Activated T-helper 1 cell treated with anti-CD3 and anti-CD28 coated beads, Interleukin-12 subunit alpha, Interleukin-12 subunit beta, Interleukin-2, Interleukin-4 antibody, amounts not matched to agents 30 ng/mL and 10 ng/mL and 1 ng/mL, durations not matched to agents 14 hours and 24 hours and 36 hours (primary cell): Measurements from ENCODE around the gene TTBK2. TPM values are rescaled to one million over a fixed set of nuclear protein-coding genes. Genes with fewer than 3 reads are reported as not detected.
"Not testable (repeated sequence)": the region's sequence is repeated elsewhere in the genome, so short reads cannot be mapped to it uniquely, and the experiment has no call there.

Experiments
- DNase-seq: peaks from one replicate; pipeline ENCODE4 v3.0.0; 2021; ENCODE audit warnings: low spot score
- H3K27ac Mint-ChIP-seq: one replicate; pipeline ENCODE4 v1.8.0; 2021; ENCODE audit warnings: mild to moderate bottlenecking, mixed read lengths
- H3K27me3 Mint-ChIP-seq: one replicate; pipeline ENCODE4 v1.8.0; 2022; ENCODE audit warnings: mild to moderate bottlenecking, moderate library complexity, mixed read lengths; ENCODE audit not compliant: insufficient read depth
- H3K36me3 Mint-ChIP-seq: one replicate; pipeline ENCODE4 v1.8.0; 2021; ENCODE audit warnings: low read depth, mixed read lengths
- H3K4me1 Mint-ChIP-seq: one replicate; pipeline ENCODE4 v1.8.0; 2021; ENCODE audit warnings: low read depth, mixed read lengths
- H3K4me3 Mint-ChIP-seq: one replicate; pipeline ENCODE4 v1.8.0; 2021; ENCODE audit warnings: mild to moderate bottlenecking, moderate library complexity, mixed read lengths
- H3K9me3 Mint-ChIP-seq: one replicate; pipeline ENCODE4 v1.8.0; 2021; ENCODE audit warnings: mixed read lengths
- intact Hi-C: fragments of 100-400 bp; cut with micrococcal nuclease; formaldehyde crosslinking; loops from one replicate; pipeline ENCODE4 v1.15.1; 2024
- total RNA-seq: library from RNA; stranded (reverse); gene quantifications from 2 replicates; pipeline ENCODE4 v1.2.3, GENCODE V29; 2022

TTBK2 gene
- total RNA-seq, 1 donor from 2014 or later, result 11.4 TPM

DNA sequence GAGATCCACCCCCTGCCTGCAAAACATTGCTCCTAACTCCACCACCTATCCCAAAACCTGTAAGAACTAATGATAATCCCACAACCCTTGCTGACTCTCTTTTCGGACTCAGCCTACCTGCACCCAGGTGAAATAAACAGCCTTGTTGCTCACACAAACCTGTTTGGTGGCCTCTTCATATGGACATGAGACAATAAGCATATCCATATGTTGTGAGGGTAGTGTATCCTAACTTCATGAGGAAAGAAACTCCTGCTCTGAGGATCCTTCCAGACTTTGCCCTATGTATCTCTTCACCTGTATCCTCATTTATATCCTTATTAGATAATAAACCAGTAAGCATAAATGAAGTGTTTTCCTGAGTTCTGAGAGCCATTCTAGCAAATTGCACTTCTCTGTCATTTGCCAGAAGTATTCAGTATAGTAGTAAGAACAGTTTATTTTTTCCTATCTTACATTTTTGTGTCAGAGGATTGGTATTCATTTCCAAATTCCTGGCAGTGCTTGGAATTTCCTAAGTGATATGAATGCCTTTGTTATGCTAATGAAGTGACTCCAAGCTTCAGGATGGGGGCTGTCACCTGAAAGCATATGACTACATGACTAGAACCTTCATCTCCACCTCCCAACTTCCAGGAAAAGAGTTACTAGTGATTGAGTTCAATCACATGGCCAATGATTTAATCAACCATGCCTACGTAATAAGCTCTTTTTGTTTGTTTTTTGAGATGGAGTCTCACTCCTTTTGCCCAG is 30.2 kb downstream of the TTBK2 start:
- intact Hi-C loops, result loop anchor here (1.0 kb wide), 1 partner anchor 37 kb away; no protein-coding TSS in a partner anchor
- Mint-ChIP-seq H3K27ac (no peak overlapping the region), H3K4me1 (no peaks in the 10 kb centered on the region), H3K27me3 (no peaks in the 10 kb centered on the region), H3K36me3 (peaks cover 4% of the 10 kb centered on the region), H3K9me3 (peaks cover 5% of the 10 kb centered on the region), H3K4me3 (no peak overlapping the region)
- DNase-seq, result no peak

DNA sequence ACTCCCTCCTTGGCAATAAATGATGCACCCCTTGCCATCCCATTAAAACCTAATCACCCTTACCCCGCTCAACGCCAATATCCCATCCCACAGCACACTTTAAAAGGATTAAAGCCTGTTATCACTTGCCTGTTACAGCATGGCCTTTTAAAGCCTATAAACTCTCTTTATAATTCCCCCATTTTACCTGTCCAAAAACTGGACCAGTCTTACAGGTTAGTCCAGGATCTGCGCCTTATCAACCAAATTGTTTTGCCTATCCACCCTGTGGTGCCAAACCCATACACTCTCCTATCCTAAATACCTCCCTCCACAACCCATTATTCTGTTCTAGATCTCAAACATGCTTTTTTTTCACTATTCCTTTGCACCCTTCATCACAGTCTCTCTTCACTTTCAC is 33.2 kb downstream of the TTBK2 start:
- H3K4me1 Mint-ChIP-seq, H3K27me3 Mint-ChIP-seq, DNase-seq, intact Hi-C loops, H3K9me3 Mint-ChIP-seq, H3K36me3 Mint-ChIP-seq, H3K27ac Mint-ChIP-seq, H3K4me3 Mint-ChIP-seq: not testable (repeated sequence)

DNA sequence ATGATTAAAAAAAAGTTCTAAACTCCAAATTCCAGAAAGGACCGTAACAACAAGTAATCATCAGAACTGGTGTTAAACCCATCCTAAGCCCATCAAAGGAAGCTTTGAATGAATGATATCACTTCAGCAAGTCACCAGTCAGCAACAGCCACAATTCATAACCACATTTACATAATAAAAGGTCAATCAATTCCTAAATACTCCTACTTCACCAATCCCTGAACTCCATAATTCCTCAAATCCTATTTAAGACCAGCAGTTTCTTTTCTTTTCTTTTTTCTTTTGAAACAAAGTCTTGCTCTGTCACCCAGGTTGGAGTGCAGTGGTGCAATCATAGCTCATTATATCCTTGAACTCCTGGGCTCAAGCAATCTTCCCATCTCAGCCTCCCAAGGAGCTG is 40.5 kb downstream of the TTBK2 start:
- Mint-ChIP-seq H3K27ac (no peak overlapping the region), H3K27me3 (no peaks in the 10 kb centered on the region), H3K36me3 (no peaks in the 10 kb centered on the region), H3K4me1 (no peaks in the 10 kb centered on the region), H3K9me3 (no peaks in the 10 kb centered on the region), H3K4me3 (no peak overlapping the region)
- intact Hi-C loops, result no loop called here
- no peak for DNase-seq

DNA sequence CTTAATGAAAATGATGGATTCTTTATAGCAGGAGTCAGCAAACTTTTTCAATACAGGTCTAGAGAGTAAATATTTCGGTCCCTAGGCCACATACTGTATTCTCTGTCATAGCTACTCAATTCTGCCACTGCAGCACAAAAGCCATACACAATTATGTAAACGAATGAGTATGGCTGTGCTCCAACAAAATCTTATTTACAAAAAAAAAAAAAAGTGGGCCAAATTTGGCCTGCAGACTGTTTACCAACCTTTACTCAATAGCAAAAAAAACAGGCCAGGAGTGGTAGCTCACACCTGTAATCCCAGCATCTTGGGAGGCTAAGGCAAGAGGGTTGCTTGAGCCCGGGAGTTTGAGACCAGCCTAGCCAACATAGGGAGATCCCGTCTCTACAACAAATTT is 41.1 kb downstream of the TTBK2 start:
- Mint-ChIP-seq H3K9me3 (no peaks in the 10 kb centered on the region), H3K4me1 (no peaks in the 10 kb centered on the region), H3K4me3 (no peak overlapping the region), H3K36me3 (no peaks in the 10 kb centered on the region), H3K27ac (no peak overlapping the region), H3K27me3 (no peaks in the 10 kb centered on the region)
- DNase-seq, result no peak
- intact Hi-C loops, result no loop called here

DNA sequence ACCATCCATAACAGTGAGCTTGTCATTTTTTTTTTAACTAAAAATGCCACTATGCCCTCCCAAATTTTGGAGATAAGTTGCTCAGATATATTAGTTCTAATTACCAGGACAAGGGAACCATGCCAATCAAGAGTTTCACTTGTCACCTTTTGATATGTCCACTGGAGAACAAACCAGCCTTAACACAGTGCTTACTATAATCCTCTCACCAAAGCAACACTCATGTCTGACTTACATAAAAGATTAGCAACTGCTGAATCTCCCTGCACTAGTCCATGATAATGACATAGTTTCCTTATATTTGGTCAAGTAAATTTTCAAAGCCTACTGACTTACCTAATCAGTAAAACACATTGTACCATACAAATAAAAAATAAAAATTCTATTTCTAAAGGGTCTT is 44.4 kb downstream of the TTBK2 start:
- Mint-ChIP-seq H3K27ac (no peak overlapping the region), H3K27me3 (no peaks in the 10 kb centered on the region), H3K4me1 (no peaks in the 10 kb centered on the region), H3K4me3 (no peak overlapping the region), H3K9me3 (no peaks in the 10 kb centered on the region), H3K36me3 (no peaks in the 10 kb centered on the region)
- DNase-seq, result no peak
- intact Hi-C loops, result no loop called here

DNA sequence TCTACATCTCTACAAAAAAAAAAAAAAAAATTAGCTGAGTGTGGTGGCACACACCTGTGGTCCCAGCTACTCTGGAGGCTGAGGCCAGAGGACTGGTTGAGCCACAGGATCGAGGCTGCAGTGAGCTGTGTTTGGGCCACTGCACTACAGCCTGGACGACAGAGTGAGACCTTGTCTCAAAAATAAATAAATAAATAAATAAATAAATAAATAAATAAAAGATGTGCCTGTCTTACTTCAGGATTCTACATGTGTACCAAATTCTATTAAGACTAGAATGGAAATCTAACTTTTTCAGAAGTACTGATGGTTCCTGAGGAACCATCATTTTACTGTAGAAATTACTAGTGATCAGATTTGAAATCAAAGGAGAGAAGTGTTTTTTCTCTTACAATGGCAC is 51.9 kb downstream of the TTBK2 start:
- no peak overlapping the region for H3K27ac Mint-ChIP-seq
- no peaks in the 10 kb centered on the region for H3K4me1 Mint-ChIP-seq
- peaks cover 3% of the 10 kb centered on the region for H3K36me3 Mint-ChIP-seq
- H3K9me3 Mint-ChIP-seq, result no peaks in the 10 kb centered on the region
- intact Hi-C loops, result no loop called here
- H3K4me3 Mint-ChIP-seq, result no peak overlapping the region
- DNase-seq, result no peak
- H3K27me3 Mint-ChIP-seq, result no peaks in the 10 kb centered on the region

DNA sequence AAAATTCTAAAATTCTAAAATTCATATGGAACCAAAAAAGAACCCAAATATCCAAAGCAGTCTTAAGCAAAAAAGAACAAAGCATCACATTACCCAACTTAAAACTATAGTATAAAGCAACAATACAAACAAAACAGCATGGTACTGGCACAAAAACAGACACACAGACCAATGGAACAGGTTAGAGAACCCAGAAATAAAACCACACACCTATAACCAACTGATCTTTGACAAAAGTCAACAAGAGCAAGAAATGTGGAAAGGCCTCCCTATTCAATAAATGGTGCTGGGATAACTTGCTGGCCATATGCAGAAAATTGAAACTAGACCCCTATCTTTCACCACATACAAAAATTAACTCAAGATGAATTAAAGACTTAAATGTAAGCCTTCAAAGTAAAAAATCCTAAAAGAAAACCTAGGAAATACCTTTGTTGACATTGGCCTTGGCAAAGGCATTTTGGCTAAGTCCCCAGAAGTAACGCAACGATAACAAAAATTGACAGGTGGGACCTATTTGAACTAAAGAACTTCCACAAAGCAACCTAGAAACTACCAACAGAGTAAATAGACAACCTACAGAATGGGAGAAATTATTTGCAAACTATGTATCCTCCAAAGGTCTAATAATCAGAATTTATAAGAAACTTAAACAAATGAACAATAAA is 56.9 kb downstream of the TTBK2 start:
- Mint-ChIP-seq H3K27me3 (no peaks in the 10 kb centered on the region), H3K27ac (no peak overlapping the region), H3K4me3 (no peak overlapping the region), H3K4me1 (no peaks in the 10 kb centered on the region), H3K36me3 (peaks cover 18% of the 10 kb centered on the region), H3K9me3 (no peaks in the 10 kb centered on the region)
- intact Hi-C loops, result no loop called here
- DNase-seq, result no peak

DNA sequence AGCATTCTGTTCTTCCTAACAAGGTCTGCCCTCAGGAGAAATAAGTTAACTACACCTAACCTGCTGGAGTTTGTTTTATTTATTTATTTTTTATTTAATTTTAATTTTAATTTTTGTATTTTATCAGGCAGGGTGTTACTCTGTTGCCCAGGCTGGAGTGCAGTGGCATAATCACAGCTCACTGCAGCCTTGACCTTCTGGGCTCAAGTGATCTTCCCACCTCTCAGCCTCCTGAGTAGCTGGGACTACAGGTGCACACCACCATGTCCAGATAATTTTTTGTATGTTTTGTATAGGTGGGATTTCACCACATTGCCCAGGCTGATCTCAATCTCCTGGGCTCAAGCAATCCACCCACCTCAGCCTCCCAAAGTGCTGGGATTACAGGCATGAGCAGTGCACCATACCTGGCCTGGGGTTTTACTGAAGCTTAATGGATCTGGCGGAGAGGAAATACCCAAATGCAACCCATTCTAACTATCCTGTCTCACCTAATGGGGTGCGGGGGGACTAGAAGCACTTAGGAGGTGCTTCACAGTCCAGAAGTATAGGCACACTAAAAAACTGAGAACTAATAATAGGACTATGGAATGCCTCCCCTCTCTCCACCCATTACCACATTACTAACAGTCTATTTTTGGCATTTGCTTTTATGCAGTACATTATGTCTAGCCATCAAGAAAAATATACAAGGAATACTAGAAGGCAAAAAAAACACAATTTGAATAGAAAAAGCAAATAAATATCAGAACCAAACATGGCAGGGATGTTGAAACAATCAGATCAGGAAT is 61.4 kb downstream of the TTBK2 start:
- Mint-ChIP-seq H3K36me3 (peaks cover 20% of the 10 kb centered on the region), H3K4me1 (no peaks in the 10 kb centered on the region), H3K4me3 (no peak overlapping the region), H3K27ac (no peak overlapping the region), H3K27me3 (no peaks in the 10 kb centered on the region), H3K9me3 (no peaks in the 10 kb centered on the region)
- DNase-seq, result no peak
- intact Hi-C loops, result no loop called here

DNA sequence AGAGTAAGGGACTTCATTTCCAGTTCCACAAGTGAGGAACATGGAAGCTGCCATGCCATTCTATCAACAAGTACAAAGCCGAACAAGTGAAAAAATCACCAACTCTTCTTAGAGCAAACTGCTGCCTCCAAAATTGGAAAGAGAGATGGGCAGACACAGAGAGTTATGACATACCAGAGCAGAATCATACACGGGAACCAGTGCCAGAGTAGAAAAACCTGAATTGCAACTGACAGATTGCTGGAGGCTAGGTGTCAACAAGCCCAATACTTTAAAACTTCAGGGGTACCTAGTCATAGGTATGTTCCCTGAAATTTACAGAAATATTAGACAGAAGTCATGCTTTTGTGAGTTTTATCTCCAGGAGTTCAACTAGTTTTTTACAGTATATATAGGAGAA is 62.0 kb downstream of the TTBK2 start:
- no peaks in the 10 kb centered on the region for H3K27me3 Mint-ChIP-seq
- H3K27ac Mint-ChIP-seq, result no peak overlapping the region
- H3K4me1 Mint-ChIP-seq, result no peaks in the 10 kb centered on the region
- no peaks in the 10 kb centered on the region for H3K9me3 Mint-ChIP-seq
- intact Hi-C loops, result no loop called here
- no peak overlapping the region for H3K4me3 Mint-ChIP-seq
- peaks cover 20% of the 10 kb centered on the region for H3K36me3 Mint-ChIP-seq
- DNase-seq, result no peak

DNA sequence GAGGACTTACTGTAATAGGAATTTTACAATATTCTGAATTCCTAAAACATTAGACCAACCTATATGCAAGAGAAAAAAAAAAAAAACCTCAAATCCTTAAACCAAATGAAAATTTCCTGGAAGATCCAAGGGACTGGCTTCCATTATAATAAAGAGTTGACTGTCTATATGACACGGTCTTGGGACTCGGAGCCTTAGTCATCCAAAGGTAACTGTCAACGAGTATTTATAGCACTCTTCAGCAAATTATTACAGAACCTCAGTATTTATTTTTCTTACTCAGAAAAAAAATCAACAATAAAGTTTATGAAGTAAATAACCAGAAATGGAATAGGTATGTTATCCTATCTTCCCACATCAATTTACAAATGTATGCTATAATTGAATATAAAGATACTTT is 66.0 kb downstream of the TTBK2 start:
- no peaks in the 10 kb centered on the region for H3K27me3 Mint-ChIP-seq
- no peak overlapping the region for H3K27ac Mint-ChIP-seq
- H3K4me1 Mint-ChIP-seq, result no peaks in the 10 kb centered on the region
- peaks cover 4% of the 10 kb centered on the region for H3K36me3 Mint-ChIP-seq
- H3K9me3 Mint-ChIP-seq, result no peaks in the 10 kb centered on the region
- intact Hi-C loops, result no loop called here
- H3K4me3 Mint-ChIP-seq, result no peak overlapping the region
- no peak for DNase-seq

DNA sequence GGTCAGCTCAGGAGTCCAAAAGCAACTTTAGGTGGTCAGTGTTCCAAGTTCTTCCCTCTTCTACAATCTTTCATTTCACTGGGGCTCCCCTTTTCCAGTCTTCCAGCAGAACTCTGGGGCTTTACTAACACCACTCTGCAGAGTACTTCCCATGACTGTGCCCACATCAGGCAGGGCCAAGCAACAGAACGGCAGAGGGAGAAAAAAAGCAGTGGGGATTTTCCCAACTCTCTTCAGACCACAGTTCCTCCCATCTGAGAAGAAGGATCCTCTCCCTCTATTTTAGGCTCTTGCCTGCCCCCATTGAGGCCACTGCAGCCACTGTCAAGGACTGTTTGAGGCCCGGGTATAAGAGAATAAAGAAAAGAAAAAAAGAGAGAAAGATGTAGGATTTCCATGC is 70.7 kb downstream of the TTBK2 start:
- Mint-ChIP-seq H3K27me3 (no peaks in the 10 kb centered on the region), H3K27ac (no peak overlapping the region), H3K4me3 (no peak overlapping the region), H3K4me1 (no peaks in the 10 kb centered on the region), H3K36me3 (no peaks in the 10 kb centered on the region), H3K9me3 (no peaks in the 10 kb centered on the region)
- no peak for DNase-seq
- intact Hi-C loops, result no loop called here

DNA sequence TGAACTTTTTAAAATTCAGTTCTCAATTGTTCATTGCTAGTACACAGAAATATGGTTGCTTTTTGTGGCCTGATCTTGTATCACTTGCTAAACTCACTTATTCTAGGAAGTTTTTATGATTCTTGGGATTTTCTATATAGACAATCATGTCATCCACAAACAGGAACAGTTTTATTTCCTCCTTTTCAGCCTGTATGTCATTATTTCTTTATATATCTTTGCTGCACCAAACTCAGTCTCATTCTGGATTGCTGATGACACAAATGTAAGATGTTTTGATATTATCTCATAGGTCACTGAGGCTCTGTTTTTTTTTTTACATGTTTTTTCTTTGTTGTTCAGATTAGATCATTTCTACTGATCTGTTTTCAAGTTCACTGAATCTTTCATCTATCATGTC is 71.7 kb downstream of the TTBK2 start:
- Mint-ChIP-seq H3K4me1 (no peaks in the 10 kb centered on the region), H3K9me3 (no peaks in the 10 kb centered on the region), H3K36me3 (no peaks in the 10 kb centered on the region), H3K27ac (no peak overlapping the region), H3K27me3 (no peaks in the 10 kb centered on the region), H3K4me3 (no peak overlapping the region)
- intact Hi-C loops, result no loop called here
- no peak for DNase-seq

DNA sequence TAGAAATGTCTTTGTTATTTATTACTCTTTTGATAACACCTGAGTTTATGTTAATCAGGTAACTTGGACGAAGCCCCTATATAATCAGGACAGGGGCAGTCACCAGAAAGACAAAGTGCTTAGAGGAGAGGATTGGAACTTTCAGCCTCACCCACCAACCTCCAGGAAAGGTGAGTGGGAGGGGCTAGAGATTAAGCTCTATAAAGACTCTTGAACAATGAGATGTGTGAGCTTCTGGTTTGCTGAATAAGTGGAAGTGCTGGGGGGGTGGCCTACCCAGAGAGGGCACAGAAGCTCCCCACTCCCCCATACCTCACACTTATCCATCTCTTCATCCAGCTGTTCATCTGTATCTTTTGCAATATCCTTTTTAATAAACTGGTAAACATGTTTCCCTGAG is 73.9 kb downstream of the TTBK2 start:
- Mint-ChIP-seq H3K9me3 (no peaks in the 10 kb centered on the region), H3K4me1 (no peaks in the 10 kb centered on the region), H3K27me3 (no peaks in the 10 kb centered on the region), H3K36me3 (no peaks in the 10 kb centered on the region), H3K27ac (no peak overlapping the region), H3K4me3 (no peak overlapping the region)
- intact Hi-C loops, result no loop called here
- DNase-seq, result no peak
